ENCODE results near the gene GASK1B. TPM values are rescaled to one million over a fixed set of nuclear protein-coding genes. Genes with fewer than 3 reads are reported as not detected.

Gene GASK1B
- total and polyA plus RNA-seq, 2 donors (not counting 3 experiments of a cell fraction or from before 2014, with no cell fraction given) = 160 to 235 TPM

DNA sequence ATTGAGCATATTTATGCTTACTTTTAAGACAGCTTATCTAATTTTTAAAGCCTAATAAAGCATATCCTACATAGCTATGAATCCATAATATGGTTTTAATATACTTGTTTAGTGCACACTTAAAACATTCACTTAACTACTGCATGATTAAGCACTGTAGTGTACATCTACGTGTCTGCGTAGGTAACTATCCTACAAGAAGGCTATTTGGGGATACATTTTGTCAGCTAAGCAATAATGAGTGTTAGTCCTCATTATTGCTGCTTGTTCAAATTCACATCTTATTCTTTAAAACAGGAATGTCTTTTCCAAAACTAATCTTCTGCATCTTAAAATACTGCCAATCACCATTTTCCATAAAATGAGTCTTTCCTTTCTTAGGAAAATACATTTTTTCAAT, 38.6 kb downstream of the GASK1B start:
- H2AFZ ChIP-seq (ENCODE audit: low read depth, low read length) = no peak overlapping the region
- no peaks in the 10 kb centered on the region for H3K9me3 ChIP-seq (replicated peaks; ENCODE audit: control insufficient read depth, insufficient read depth, low read length)
- FAIRE-seq = no peak
- no peak overlapping the region for H3K27ac ChIP-seq (ENCODE audit: insufficient read depth, low read depth, low read length)
- no peak overlapping the region for H3K4me3 ChIP-seq (replicated peaks in 1 of 3; ENCODE audit: insufficient read depth in 1 of 3, low read depth in 1 of 3, low read length in 3 of 3)
- H3K9me1 ChIP-seq (replicated peaks; ENCODE audit: control insufficient read depth, extremely low read depth, insufficient read depth, low read length) = no peaks in the 10 kb centered on the region
- no peaks in the 10 kb centered on the region for H3K27me3 ChIP-seq (ENCODE audit: control insufficient read depth in 2 of 2, insufficient read depth in 2 of 2, low read length in 2 of 2)
- no peak overlapping the region for H3K9ac ChIP-seq (replicated peaks; ENCODE audit: extremely low read depth, insufficient read depth, low read length)
- no peak for DNase-seq (ENCODE audit: low read depth, low spot score)
- dilution Hi-C loops (cut with MboI; ENCODE audit: extremely low pct_ligation_motif_present, low sequenced_read_pairs) (no loop called here), intact Hi-C loops (cut with micrococcal nuclease) (no loop called here)
- CTCF ChIA-PET = interaction anchor here (1.0 to 1.3 kb wide), 3 partner anchors 9 to 38 kb away, joined by 3 to 4 read pairs (median 4); no protein-coding TSS in a partner anchor
- H4K20me1 ChIP-seq (replicated peaks; ENCODE audit: control insufficient read depth, extremely low read depth, insufficient read depth, low read length) = peaks cover 5% of the 10 kb centered on the region
- POLR2A ChIA-PET = no interaction called here
- BruUV-seq (replicated peaks) = no TSS peak
- peaks cover 43% of the 10 kb centered on the region for H3K79me2 ChIP-seq (ENCODE audit: control insufficient read depth, insufficient read depth, low read length)
- no peaks in the 10 kb centered on the region for H3K4me1 ChIP-seq (ENCODE audit: control insufficient read depth, extremely low read depth, insufficient read depth, low read length)
- peaks cover 14 to 16% of the 10 kb centered on the region in 2 experiments for H3K36me3 ChIP-seq (ENCODE audit: control insufficient read depth in 2 of 2, extremely low read depth in 1 of 2, insufficient read depth in 2 of 2, low read length in 2 of 2)
- TF ChIP-seq FOS (IDR thresholded peaks at IDR 0.05; ENCODE audit: borderline replicate concordance, insufficient read depth, low read length) (no peak), POLR2A (IDR thresholded peaks at IDR 0.05; ENCODE audit: low read depth, low read length) (no peak), POLR2AphosphoS5 (IDR thresholded peaks at IDR 0.05; ENCODE audit: insufficient read depth, low read depth, low read length) (no peak), MYC (IDR thresholded peaks at IDR 0.05; ENCODE audit: low read depth, low read length) (no peak), GATA2 (IDR thresholded peaks at IDR 0.05; ENCODE audit: insufficient read depth, insufficient read length, low read depth, low read length) (no peak), EZH2 (IDR thresholded peaks at IDR 0.05; ENCODE audit: borderline replicate concordance, low read depth, low read length, severe bottlenecking) (no peak), JUN (IDR thresholded peaks at IDR 0.05; ENCODE audit: borderline replicate concordance, insufficient read depth, insufficient read length, low read depth) (no peak)
- TF ChIP-seq, protein P1, sequence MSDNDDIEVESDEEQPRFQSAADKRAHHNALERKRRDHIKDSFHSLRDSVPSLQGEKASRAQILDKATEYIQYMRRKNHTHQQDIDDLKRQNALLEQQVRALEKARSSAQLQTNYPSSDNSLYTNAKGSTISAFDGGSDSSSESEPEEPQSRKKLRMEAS (IDR thresholded peaks at IDR 0.05; ENCODE audit: insufficient read depth, insufficient read length) = no peak
- TF ChIP-seq, protein P2, sequence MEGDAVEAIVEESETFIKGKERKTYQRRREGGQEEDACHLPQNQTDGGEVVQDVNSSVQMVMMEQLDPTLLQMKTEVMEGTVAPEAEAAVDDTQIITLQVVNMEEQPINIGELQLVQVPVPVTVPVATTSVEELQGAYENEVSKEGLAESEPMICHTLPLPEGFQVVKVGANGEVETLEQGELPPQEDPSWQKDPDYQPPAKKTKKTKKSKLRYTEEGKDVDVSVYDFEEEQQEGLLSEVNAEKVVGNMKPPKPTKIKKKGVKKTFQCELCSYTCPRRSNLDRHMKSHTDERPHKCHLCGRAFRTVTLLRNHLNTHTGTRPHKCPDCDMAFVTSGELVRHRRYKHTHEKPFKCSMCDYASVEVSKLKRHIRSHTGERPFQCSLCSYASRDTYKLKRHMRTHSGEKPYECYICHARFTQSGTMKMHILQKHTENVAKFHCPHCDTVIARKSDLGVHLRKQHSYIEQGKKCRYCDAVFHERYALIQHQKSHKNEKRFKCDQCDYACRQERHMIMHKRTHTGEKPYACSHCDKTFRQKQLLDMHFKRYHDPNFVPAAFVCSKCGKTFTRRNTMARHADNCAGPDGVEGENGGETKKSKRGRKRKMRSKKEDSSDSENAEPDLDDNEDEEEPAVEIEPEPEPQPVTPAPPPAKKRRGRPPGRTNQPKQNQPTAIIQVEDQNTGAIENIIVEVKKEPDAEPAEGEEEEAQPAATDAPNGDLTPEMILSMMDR (IDR thresholded peaks at IDR 0.05; ENCODE audit: extremely low read depth in 1 of 2, insufficient read depth in 1 of 2, low read depth in 1 of 2, low read length in 2 of 2) = no peak
- H3K4me2 ChIP-seq (ENCODE audit: insufficient read depth, low read length) = no peak overlapping the region
